ENCODE results near the gene LPAR3.

The LPAR3 gene

GRCh38 chr1:84773195-84773594 lies 119.8 kb downstream of the LPAR3 start:
- DNase-seq: no peak

GRCh38 chr1:84772428-84772943 lies 120.5 kb downstream of the LPAR3 start:
- peak; percentile 67 for DNase-seq

- DNase-seq: no peak
These were observed 121.1 kb downstream of the LPAR3 start for GRCh38 chr1:84771895-84772294.

GRCh38 chr1:84770481-84770880 lies 122.5 kb downstream of the LPAR3 start:
- no peak for DNase-seq

GRCh38 chr1:84769636-84770035 lies 123.4 kb downstream of the LPAR3 start:
- DNase-seq: no peak

- DNase-seq: no peak
These were observed 124.4 kb downstream of the LPAR3 start for GRCh38 chr1:84768634-84769033.

- no peak for DNase-seq
These were observed 128.9 kb downstream of the LPAR3 start for GRCh38 chr1:84763912-84764680.

- DNase-seq: no peak
These were observed 130.3 kb downstream of the LPAR3 start for GRCh38 chr1:84762664-84763063.
